ENCODE data around the gene APBA1. TPM values are rescaled to one million over a fixed set of nuclear protein-coding genes. Genes with fewer than 3 reads are reported as not detected.
A peak's percentile ranks its signal among the peaks of the same experiment; 100 is the strongest.

APBA1 gene
- total RNA-seq, 2 donors from 2014 or later: 6.3 to 7.5 TPM

DNA sequence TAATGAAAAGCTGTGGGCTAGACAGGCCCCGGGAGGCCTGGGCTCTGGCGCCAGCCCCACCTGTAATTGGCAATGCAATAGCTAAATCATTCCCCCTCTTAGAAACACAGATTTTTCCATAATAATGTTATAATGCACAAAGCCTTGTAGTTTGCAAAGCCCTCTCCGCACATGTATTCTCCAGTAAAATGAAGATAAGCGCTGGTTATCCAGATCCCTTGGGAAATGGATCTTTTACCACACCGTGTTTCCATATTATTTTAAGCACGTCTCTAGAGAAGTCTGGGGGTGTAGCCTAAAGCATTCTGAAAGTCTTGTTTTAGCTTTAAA is 1.1 kb upstream of the APBA1 start:
- TF ChIP-seq, protein P1, sequence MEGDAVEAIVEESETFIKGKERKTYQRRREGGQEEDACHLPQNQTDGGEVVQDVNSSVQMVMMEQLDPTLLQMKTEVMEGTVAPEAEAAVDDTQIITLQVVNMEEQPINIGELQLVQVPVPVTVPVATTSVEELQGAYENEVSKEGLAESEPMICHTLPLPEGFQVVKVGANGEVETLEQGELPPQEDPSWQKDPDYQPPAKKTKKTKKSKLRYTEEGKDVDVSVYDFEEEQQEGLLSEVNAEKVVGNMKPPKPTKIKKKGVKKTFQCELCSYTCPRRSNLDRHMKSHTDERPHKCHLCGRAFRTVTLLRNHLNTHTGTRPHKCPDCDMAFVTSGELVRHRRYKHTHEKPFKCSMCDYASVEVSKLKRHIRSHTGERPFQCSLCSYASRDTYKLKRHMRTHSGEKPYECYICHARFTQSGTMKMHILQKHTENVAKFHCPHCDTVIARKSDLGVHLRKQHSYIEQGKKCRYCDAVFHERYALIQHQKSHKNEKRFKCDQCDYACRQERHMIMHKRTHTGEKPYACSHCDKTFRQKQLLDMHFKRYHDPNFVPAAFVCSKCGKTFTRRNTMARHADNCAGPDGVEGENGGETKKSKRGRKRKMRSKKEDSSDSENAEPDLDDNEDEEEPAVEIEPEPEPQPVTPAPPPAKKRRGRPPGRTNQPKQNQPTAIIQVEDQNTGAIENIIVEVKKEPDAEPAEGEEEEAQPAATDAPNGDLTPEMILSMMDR (IDR thresholded peaks at IDR 0.05): no peak
- Histone ChIP-seq H3K4me1 (no peaks in the 10 kb centered on the region), H3K4me3 (peak overlapping the region; percentile 77), H3K9ac (ENCODE audit: low read depth in 2 of 2, low read length in 2 of 2) (peak overlapping the region in 1 of 2 donors; percentile 79), H3K27ac (peak overlapping the region; percentile 81), H3K27me3 (no peaks in the 10 kb centered on the region), H3K36me3 (no peaks in the 10 kb centered on the region), H3K9me3 (no peaks in the 10 kb centered on the region)
- intact Hi-C loops (cut with DNase I): loop anchor here (5.0 kb wide), 2 partner anchors 84 to 199 kb away; no protein-coding TSS in a partner anchor
- no peak for DNase-seq

DNA sequence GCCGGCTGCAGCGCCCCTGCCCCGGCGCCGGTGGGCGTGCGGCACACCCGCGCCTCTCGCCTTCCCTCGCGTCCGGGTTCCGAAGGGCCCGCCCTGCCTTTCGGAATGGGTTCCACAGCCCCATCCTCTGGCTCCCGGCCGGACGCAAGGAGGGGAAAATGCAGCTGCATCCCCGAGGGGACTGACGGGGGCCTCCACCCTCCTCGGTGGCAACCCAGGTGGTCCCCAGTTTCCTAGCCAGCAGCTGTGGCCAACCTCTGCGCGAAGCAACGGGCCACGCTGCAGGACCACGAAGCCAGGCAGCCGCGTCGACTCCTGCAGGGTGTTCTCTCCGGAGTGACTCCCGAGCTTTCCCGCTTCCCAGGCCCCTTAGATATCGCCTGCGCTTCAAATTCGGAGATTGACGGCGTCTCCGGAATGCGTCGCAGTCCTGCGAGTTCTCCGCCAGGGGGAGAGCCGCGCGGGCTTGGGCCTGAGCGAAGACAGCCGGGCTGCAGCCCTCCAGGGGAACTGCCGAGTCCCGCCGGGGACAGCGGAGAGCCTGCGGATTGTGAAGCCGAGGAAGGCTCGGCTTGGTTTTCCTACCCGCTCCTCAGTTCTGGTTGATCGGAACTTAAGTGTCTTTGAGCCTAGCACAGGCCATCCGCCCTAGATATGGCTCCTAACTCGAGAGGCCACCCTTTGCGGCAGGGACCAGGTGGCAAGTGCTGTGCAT is 582 bp upstream of the APBA1 start:
- Histone ChIP-seq H3K9ac (ENCODE audit: low read depth in 2 of 2, low read length in 2 of 2) (peak overlapping the region; percentile 72 to 79), H3K9me3 (no peaks in the 10 kb centered on the region), H3K36me3 (no peaks in the 10 kb centered on the region), H3K4me1 (no peaks in the 10 kb centered on the region), H3K4me3 (peak overlapping the region; percentile 77), H3K27me3 (no peaks in the 10 kb centered on the region), H3K27ac (peak overlapping the region; percentile 81)
- peak; percentile 83 for DNase-seq
- TF ChIP-seq, protein P1 (IDR thresholded peaks at IDR 0.05): peak; percentile 74
- intact Hi-C loops (cut with DNase I): loop anchor here (5.0 kb wide), 2 partner anchors 85 to 200 kb away; no protein-coding TSS in a partner anchor

DNA sequence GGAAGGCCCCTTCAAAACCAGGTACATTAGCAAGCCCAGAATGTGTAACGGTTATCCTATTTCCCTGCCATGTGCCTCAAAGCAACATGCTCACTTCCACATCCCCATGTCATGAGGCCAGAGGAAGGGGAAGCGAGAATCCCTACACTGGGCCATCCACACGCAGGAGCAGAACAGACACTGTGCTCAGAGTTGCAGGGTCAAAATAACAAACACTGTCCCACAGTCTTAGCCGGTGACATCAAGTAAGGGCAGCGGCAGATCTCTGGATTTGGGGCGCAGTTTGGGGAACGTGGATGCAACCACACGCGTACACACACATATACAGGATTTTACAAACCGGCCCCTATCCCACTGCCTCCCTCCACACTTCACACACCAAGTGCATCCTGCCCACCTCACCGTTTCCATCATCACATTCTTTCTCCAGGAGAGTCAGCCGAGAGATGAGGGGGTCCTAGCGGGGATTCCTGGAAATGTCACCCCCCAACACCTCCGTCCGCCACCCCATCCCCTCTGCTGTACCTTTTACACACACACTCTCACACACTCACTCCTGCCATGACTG is 776 bp downstream of the APBA1 start:
- H3K9ac ChIP-seq (ENCODE audit: low read depth in 2 of 2, low read length in 2 of 2): peak overlapping the region; percentile 58 to 64
- peak; percentile 26 for DNase-seq
- H3K36me3 ChIP-seq: no peaks in the 10 kb centered on the region
- H3K27ac ChIP-seq: no peak overlapping the region
- no peaks in the 10 kb centered on the region for H3K27me3 ChIP-seq
- intact Hi-C loops (cut with DNase I): loop anchor here (5.0 kb wide), 2 partner anchors 86 to 201 kb away; no protein-coding TSS in a partner anchor
- no peaks in the 10 kb centered on the region for H3K4me1 ChIP-seq
- no peaks in the 10 kb centered on the region for H3K9me3 ChIP-seq
- H3K4me3 ChIP-seq: peak overlapping the region; percentile 77
- TF ChIP-seq, protein P1 (IDR thresholded peaks at IDR 0.05): no peak

DNA sequence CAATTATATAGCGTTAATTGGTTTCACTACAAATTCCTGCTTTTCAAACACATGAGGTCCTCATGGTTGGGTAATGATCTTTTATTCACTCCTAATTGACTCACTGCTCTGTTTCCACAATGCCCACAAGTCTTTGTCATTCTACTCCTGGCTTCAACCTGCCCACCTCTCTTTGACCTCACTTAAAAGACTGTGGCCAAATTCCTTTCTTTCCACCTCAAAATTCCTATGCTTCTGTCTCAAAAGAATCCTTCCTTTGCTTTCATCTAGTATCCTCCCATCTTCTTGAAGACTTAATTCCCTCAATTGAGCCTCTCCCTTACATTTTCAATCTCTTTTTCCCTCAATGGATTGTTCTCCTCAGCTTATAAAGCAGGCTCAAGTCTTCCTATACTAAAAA is 4.9 kb downstream of the APBA1 start:
- no peak for DNase-seq
- Histone ChIP-seq H3K36me3 (no peaks in the 10 kb centered on the region), H3K9ac (ENCODE audit: low read depth in 2 of 2, low read length in 2 of 2) (no peak overlapping the region), H3K27ac (no peak overlapping the region), H3K4me1 (no peaks in the 10 kb centered on the region), H3K4me3 (no peak overlapping the region), H3K27me3 (no peaks in the 10 kb centered on the region), H3K9me3 (no peaks in the 10 kb centered on the region)
- TF ChIP-seq, protein P1 (IDR thresholded peaks at IDR 0.05): no peak
- intact Hi-C loops (cut with DNase I): no loop called here

DNA sequence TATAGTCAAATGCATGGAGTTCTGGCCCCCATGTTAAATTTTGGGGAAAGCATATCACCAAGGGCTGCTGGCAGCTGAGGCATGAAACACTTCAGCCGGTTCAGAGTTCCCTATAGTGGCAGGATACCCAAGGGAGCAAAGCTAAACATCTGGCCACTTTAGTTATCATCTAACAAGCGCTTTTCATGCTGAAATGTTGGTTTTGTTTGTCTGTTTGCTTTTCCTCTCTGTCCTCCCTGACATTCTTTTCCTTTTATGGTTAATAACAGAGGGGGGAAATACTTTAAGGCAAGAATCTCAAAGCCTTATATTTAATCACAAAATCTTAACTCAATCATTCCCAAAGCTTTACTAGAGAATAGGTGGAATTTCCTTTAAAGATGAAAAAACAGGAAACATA is 11.9 kb downstream of the APBA1 start:
- intact Hi-C loops (cut with DNase I): no loop called here
- no peaks in the 10 kb centered on the region for H3K9me3 ChIP-seq
- H3K27me3 ChIP-seq: no peaks in the 10 kb centered on the region

More for the DNA sequence above, 11.9 kb downstream of the APBA1 start:
- Histone ChIP-seq H3K4me1 (no peaks in the 10 kb centered on the region), H3K36me3 (no peaks in the 10 kb centered on the region), H3K4me3 (no peak overlapping the region), H3K9ac (ENCODE audit: low read depth in 2 of 2, low read length in 2 of 2) (no peak overlapping the region), H3K27ac (no peak overlapping the region)
- DNase-seq: no peak
- TF ChIP-seq, protein P1 (IDR thresholded peaks at IDR 0.05): no peak

Data from colonic mucosa (tissue), 4 donors.